Neuronal stem cell (in vitro differentiated cells): ENCODE data around the gene ANKH. TPM values are rescaled to one million over a fixed set of nuclear protein-coding genes. Genes with fewer than 3 reads are reported as not detected.
"Not testable (repeated sequence)": the region's sequence is repeated elsewhere in the genome, so short reads cannot be mapped to it uniquely, and the experiment has no call there.

Experiments used
- DNase-seq: peaks from one replicate; pipeline ENCODE4 v3.0.0-alpha.2; 2013; ENCODE audit warnings: low spot score
- H2AFZ ChIP-seq: one replicate; pipeline ENCODE4 v1.6.1; 2013; ENCODE audit warnings: mild to moderate bottlenecking, low read length, inconsistent platforms
- H2AK5ac ChIP-seq: 2 replicates; pipeline ENCODE4 v1.6.1; 2013; ENCODE audit warnings: low read depth, mild to moderate bottlenecking, inconsistent platforms, low read length, moderate library complexity, mixed read lengths
- H2BK120ac ChIP-seq: 2 replicates; pipeline ENCODE4 v1.6.1; 2013; ENCODE audit warnings: low read depth, mild to moderate bottlenecking, inconsistent platforms, low read length, moderate library complexity, mixed read lengths
- H2BK12ac ChIP-seq: one replicate; pipeline ENCODE4 v1.6.1; 2013; ENCODE audit warnings: low read length, inconsistent platforms
- H2BK15ac ChIP-seq: 2 replicates; pipeline ENCODE4 v1.6.1; 2013; ENCODE audit warnings: mild to moderate bottlenecking, low read length, inconsistent platforms, mixed read lengths
- H2BK5ac ChIP-seq: one replicate; pipeline ENCODE4 v1.6.1; 2013; ENCODE audit warnings: inconsistent platforms, mild to moderate bottlenecking, low read length, moderate library complexity
- H3K14ac ChIP-seq: one replicate; pipeline ENCODE4 v1.6.1; 2013; ENCODE audit warnings: low read length, inconsistent platforms
- H3K18ac ChIP-seq: 2 replicates; pipeline ENCODE4 v1.6.1; 2013; ENCODE audit warnings: low read length, inconsistent platforms
- H3K23ac ChIP-seq: 2 replicates; pipeline ENCODE4 v1.6.1; 2013; ENCODE audit warnings: low read depth, mild to moderate bottlenecking, mixed read lengths, low read length, inconsistent platforms; ENCODE audit not compliant: poor library complexity
- H3K27ac ChIP-seq: replicated peaks from 3 replicates; pipeline ENCODE4 v1.5.1; 2013; ENCODE audit warnings: low read length, inconsistent platforms
- H3K27me3 ChIP-seq, 3 experiments: 2 replicates each; pipeline ENCODE4 v1.6.1; 2013; ENCODE audit warnings: low read length in 3 of 3, mild to moderate bottlenecking in 2 of 3, inconsistent platforms in 1 of 3, low read depth in 1 of 3, mixed read lengths in 1 of 3, moderate library complexity in 1 of 3; ENCODE audit not compliant: control insufficient read depth in 3 of 3, insufficient read depth in 3 of 3
- H3K36me3 ChIP-seq, 2 donors: replicated peaks in 1 of 2; 2 replicates each; pipeline ENCODE4 v1.6.1; 2013; ENCODE audit warnings: low read length in 2 of 2; ENCODE audit not compliant: control insufficient read depth in 2 of 2, insufficient read depth in 2 of 2
- H3K4ac ChIP-seq: 2 replicates; pipeline ENCODE4 v1.6.1; 2013; ENCODE audit warnings: inconsistent platforms, mild to moderate bottlenecking, low read length, moderate library complexity
- H3K4me1 ChIP-seq, 2 donors: 1 replicate in 1 of 2; 2 replicates in 1 of 2; pipeline ENCODE4 v1.6.1; 2013; ENCODE audit warnings: low read length in 2 of 2, low read depth in 1 of 2; ENCODE audit not compliant: control insufficient read depth in 2 of 2, insufficient read depth in 1 of 2
- H3K4me2 ChIP-seq: one replicate; pipeline ENCODE4 v1.6.1; 2013; ENCODE audit warnings: mild to moderate bottlenecking, low read length, inconsistent platforms; ENCODE audit not compliant: insufficient read depth, poor library complexity, severe bottlenecking
- H3K4me3 ChIP-seq, 2 donors: 2 replicates each; pipeline ENCODE4 v1.5.1; 2013; ENCODE audit warnings: low read length in 2 of 2, mild to moderate bottlenecking in 2 of 2, inconsistent platforms in 1 of 2, moderate library complexity in 1 of 2
- H3K79me1 ChIP-seq: one replicate; pipeline ENCODE4 v1.6.1; 2013; ENCODE audit warnings: low read depth, mild to moderate bottlenecking, inconsistent platforms, low read length, moderate library complexity
- H3K9ac ChIP-seq: one replicate; pipeline ENCODE4 v1.6.1; 2013; ENCODE audit warnings: mild to moderate bottlenecking, low read depth, low read length, inconsistent platforms; ENCODE audit not compliant: poor library complexity
- H3K9me3 ChIP-seq, 2 donors: replicated peaks in 1 of 2; 2 replicates each; pipeline versions ENCODE3 to v1.6.1; 2013; ENCODE audit warnings: low read length in 2 of 2, mild to moderate bottlenecking in 2 of 2, inconsistent platforms in 1 of 2, low read depth in 1 of 2, mixed read lengths in 1 of 2, moderate library complexity in 1 of 2; ENCODE audit not compliant: control insufficient read depth in 2 of 2, insufficient read depth in 1 of 2
- H4K8ac ChIP-seq: one replicate; pipeline ENCODE4 v1.6.1; 2013; ENCODE audit warnings: low read depth, mild to moderate bottlenecking, inconsistent platforms, low read length, moderate library complexity
- H4K91ac ChIP-seq: one replicate; pipeline ENCODE4 v1.6.1; 2013; ENCODE audit warnings: low read length, low read depth, mild to moderate bottlenecking, inconsistent platforms; ENCODE audit not compliant: poor library complexity
- WGBS, 2 donors: extraction: QIAGEN DNeasy Blood & Tissue Kit; methylation state at CpG; one replicate each; pipeline ENCODE4 v1.1.7; 2013; ENCODE audit warnings: missing lambda C conversion rate in 2 of 2, mixed read lengths in 1 of 2; ENCODE audit not compliant: insufficient read length in 2 of 2, insufficient replicate concordance in 1 of 2; ENCODE audit errors: extremely low coverage in 2 of 2; 5-methylcytosine and 5-hydroxymethylcytosine counted together
- polyA plus RNA-seq, 2 experiments: library from polyadenylated mRNA; stranded (reverse); fragments of 200-250 nt; gene quantifications; one replicate each; pipeline ENCODE4 v1.2.3, GENCODE V29; 2013

The ANKH gene
- 0.56 TPM for polyA plus RNA-seq (2013, experiment 1 of 2)
- polyA plus RNA-seq (2013, experiment 2 of 2): 0.66 TPM

- Histone ChIP-seq H3K23ac (no peak within 1 kb of the TSS), H3K18ac (peak within 1 kb of the TSS; percentile 93), H3K9me3 (no peaks in the 10 kb centered on the region), H3K36me3 (no peaks in the 10 kb centered on the region), H2BK5ac (no peak within 1 kb of the TSS), H3K4ac (no peak within 1 kb of the TSS), H2BK12ac (no peak within 1 kb of the TSS), H4K91ac (no peak within 1 kb of the TSS), H3K79me1 (no peaks in the 10 kb centered on the region), H3K27ac (no peak within 1 kb of the TSS), H2AK5ac (no peak within 1 kb of the TSS), H2BK15ac (peak within 1 kb of the TSS; percentile 37), H2AFZ (peak within 1 kb of the TSS; percentile 98), H2BK120ac (no peak within 1 kb of the TSS), H3K27me3 (peaks cover 0 to 43% (median 8%) of the 10 kb centered on the region in 3 experiments), H3K9ac (peak within 1 kb of the TSS; percentile 60), H4K8ac (no peak within 1 kb of the TSS), H3K4me2 (peak within 1 kb of the TSS; percentile 91), H3K14ac (peak within 1 kb of the TSS; percentile 21), H3K4me3 (peak within 1 kb of the TSS; percentile 58 to 85), H3K4me1 (peaks cover 0 to 9% of the 10 kb centered on the region in 2 donors)
- no CpG with 5 or more reads among the region's 115 CpGs for WGBS, 2 donors
- DNase-seq: peak; percentile 70
Measured at GRCh38 chr5:14871214-14872069, at the start of gene ANKH. ANKH (minus strand) TSS chr5:14871778; CDS start chr5:14871447, 331 bp downstream.

GRCh38 chr5:14920121-14920520 lies 48.5 kb upstream of the ANKH start:
- Histone ChIP-seq H3K23ac (no peak overlapping the region), H3K27me3 (peaks cover 0 to 15% (median 0%) of the 10 kb centered on the region in 3 experiments), H2BK120ac (no peak overlapping the region), H3K27ac (no peak overlapping the region), H2BK5ac (no peak overlapping the region), H3K14ac (no peak overlapping the region), H3K18ac (no peak overlapping the region), H3K4me3 (no peak overlapping the region), H3K9ac (no peak overlapping the region), H2AFZ (no peak overlapping the region), H3K4ac (no peak overlapping the region), H2BK15ac (no peak overlapping the region), H3K4me2 (no peak overlapping the region), H4K91ac (no peak overlapping the region), H3K4me1 (no peaks in the 10 kb centered on the region), H2AK5ac (no peak overlapping the region), H3K36me3 (no peaks in the 10 kb centered on the region), H3K9me3 (no peaks in the 10 kb centered on the region), H4K8ac (no peak overlapping the region), H2BK12ac (no peak overlapping the region), H3K79me1 (no peaks in the 10 kb centered on the region)
- WGBS, 2 donors: no CpG with 5 or more reads among the region's 3 CpGs
- no peak for DNase-seq

GRCh38 chr5:14919106-14919505 lies 47.5 kb upstream of the ANKH start:
- H3K27me3 ChIP-seq: peaks cover 0 to 15% (median 0%) of the 10 kb centered on the region in 3 experiments
- H2AFZ ChIP-seq, H3K36me3 ChIP-seq, H3K27ac ChIP-seq, H2BK12ac ChIP-seq, H2BK5ac ChIP-seq, DNase-seq, H4K8ac ChIP-seq, H3K4me3 ChIP-seq, H3K14ac ChIP-seq, H3K9me3 ChIP-seq, H3K23ac ChIP-seq, H2BK15ac ChIP-seq, H3K4ac ChIP-seq, H3K18ac ChIP-seq, H2BK120ac ChIP-seq, H3K4me2 ChIP-seq, H4K91ac ChIP-seq, H2AK5ac ChIP-seq, H3K9ac ChIP-seq, H3K4me1 ChIP-seq, H3K79me1 ChIP-seq: not testable (repeated sequence)
- no CpG with 5 or more reads among the region's 2 CpGs for WGBS, 2 donors

GRCh38 chr5:14917719-14918118 lies 46.1 kb upstream of the ANKH start:
- H3K23ac ChIP-seq: no peak overlapping the region
- H3K9ac ChIP-seq: no peak overlapping the region
- no peaks in the 10 kb centered on the region for H3K36me3 ChIP-seq
- H2AFZ ChIP-seq: no peak overlapping the region
- no peak overlapping the region for H3K18ac ChIP-seq
- H3K27ac ChIP-seq: no peak overlapping the region
- no peaks in the 10 kb centered on the region for H3K4me1 ChIP-seq
- H3K27me3 ChIP-seq: peaks cover 0 to 15% (median 0%) of the 10 kb centered on the region in 3 experiments
- H2BK12ac ChIP-seq: no peak overlapping the region
- H2AK5ac ChIP-seq: no peak overlapping the region
- H3K4me2 ChIP-seq: no peak overlapping the region
- DNase-seq: no peak
- no peak overlapping the region for H4K8ac ChIP-seq
- H3K79me1 ChIP-seq: no peaks in the 10 kb centered on the region
- no peak overlapping the region for H2BK120ac ChIP-seq
- H2BK5ac ChIP-seq: no peak overlapping the region
- H3K4me3 ChIP-seq: no peak overlapping the region
- H2BK15ac ChIP-seq: no peak overlapping the region
- H3K14ac ChIP-seq: no peak overlapping the region
- no CpG with 5 or more reads among the region's 2 CpGs for WGBS, 2 donors
- H3K4ac ChIP-seq: no peak overlapping the region
- no peaks in the 10 kb centered on the region for H3K9me3 ChIP-seq
- H4K91ac ChIP-seq: no peak overlapping the region
